GM20431 (cell line): Measurements from ENCODE around the gene TNFSF13B.
"Not testable (repeated sequence)": the region's sequence is repeated elsewhere in the genome, so short reads cannot be mapped to it uniquely, and the experiment has no call there.

Experiments
- in situ Hi-C: fragments of 300-500 bp; cut with MseI, MboI; formaldehyde crosslinking; loops from one replicate; pipeline ENCODE4 v1.15.0; 2020; ENCODE audit warnings: low sequenced_read_pairs; ENCODE audit not compliant: unreplicated experiment

The TNFSF13B gene

GRCh38 chr13:108276060-108276459 is 6.5 kb downstream of the TNFSF13B start:
- in situ Hi-C loops = no loop called here

DNA sequence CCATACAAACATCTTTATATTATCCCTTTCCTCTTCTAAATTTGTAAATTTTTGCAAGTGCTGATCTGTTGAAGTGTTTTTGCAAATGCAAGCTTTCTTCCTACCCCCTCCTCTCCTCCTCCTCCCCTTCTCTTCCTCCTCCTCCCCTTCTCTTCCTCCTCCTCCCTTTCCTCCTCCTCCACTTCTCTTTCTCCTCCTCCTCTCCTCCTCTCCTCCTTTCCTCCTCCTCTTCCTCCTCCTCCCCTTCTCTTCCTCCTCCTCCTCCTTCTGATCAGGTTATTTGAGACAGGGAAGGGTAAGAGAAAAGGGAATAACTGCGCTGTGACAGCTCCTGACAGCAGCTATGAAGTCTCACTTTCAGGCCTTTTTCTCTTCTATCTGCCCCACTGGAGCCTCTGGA is 8.9 kb downstream of the TNFSF13B start:
- in situ Hi-C loops = no loop called here

DNA sequence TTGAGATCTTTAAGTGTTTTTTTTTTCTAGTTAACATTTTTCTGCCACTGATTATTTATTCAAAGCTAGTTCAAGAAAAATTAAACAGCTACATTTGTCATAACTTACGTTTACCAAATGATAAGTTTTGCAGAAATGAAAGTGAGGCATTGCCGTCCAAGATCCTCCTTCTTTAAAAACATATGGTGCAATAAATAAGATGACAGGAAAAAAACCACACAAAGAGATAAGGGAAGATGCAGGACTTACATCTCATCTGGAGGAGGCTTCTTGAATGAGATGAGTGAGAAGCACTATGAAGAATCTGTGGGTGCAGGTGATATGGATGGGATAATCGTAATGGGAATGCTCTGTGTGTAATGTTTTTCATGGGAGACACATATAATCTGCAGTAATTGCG is 12.4 kb downstream of the TNFSF13B start:
- in situ Hi-C loops = no loop called here

DNA sequence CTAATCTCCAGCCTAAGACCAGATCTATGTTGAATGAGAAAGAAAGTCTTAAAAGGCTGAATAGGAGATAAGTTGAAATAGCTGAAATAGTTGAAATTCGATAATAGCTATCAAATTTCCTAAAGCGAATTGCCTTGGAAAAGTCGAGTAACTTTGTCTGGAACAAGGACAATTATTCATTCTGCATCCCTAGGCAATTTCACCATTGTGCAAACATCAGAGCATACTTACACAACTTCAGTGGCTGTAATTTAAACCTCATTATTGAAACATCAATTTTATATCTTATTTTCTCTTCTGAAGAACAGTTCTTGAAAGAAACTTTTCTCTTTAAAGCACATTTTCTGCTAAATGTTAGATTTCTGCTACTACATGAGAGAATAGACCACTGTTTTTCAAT is 13.6 kb downstream of the TNFSF13B start:
- in situ Hi-C loops = no loop called here

DNA sequence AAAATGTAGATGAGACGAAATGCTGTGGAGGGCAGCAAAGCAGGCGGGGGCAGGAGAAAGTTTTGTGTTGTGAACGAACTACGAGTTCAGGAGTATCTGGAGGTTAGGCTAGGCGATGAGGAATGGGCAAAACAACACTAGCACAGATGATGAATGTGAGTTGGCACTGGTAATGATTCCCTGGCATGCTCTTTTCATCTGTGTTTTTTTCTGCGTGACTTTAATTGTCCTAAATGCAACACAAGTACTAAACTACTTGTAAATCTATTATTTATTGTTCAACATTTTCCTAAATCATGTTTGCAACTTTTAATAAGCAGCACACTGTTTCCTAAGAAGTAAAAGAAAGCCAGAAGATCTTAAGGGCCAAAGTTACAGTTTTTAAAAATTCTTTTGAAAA is 19.2 kb downstream of the TNFSF13B start:
- in situ Hi-C loops = no loop called here

DNA sequence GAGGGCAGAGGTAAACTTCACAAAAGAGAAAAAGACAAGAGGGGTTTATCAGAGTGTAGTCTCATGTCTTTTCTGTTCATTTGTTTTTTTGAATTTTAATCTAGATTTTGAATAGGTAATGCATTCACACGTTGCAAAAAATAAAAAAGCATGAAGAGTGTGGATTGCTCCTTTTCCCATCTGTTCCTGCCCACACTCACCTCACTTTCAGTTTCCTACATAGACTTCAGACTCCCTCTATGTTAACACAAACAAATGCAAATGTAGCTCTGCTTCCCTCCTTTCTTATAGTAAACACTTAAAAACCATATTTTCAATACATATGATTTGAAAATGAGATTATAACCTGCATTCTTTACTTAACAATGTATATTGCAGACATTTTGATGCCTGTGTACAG is 20.3 kb downstream of the TNFSF13B start:
- in situ Hi-C loops = no loop called here

- in situ Hi-C loops = no loop called here
These were observed 27.6 kb downstream of the TNFSF13B start for GRCh38 chr13:108297114-108297513.

- in situ Hi-C loops = no loop called here
These were observed 32.8 kb downstream of the TNFSF13B start for GRCh38 chr13:108302279-108302678.

DNA sequence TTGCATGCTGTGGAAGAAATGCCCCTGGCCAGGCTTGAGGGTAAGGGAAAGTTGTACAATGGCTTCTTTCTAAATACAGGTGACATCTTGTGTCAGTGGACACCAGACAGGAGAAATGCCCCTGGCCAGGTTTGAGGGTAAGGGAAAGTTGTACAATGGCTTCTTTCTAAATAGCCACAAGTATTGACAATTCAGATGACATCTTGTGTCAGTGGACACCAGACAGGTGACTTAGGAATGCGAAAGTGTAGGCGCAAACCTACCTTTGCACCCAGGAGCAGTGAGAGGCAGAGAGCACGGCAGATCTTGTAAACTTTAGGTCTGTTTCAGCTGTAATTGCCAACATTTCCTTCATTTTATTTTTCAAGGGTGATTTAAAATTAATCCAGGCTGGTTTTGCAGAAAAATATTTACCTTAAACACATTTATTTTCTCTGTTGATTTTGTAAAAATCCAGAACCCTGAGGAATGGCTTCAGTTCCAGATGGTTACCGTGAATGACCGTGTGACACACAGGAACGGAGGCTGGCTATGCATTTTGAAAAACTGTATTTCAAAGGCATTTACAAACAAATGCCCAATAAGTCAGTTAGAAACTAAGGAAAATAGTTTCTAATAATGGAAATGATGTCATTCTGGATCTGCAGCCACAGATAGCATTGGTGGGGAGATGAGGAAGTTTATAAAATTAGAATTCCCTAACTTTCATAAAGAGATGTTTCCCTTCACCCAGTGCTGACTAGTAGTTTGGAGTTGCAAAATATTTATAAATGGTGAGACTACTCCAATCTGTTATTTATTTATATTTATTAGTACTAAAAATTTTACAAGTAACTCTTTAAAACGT is 34.9 kb downstream of the TNFSF13B start:
- in situ Hi-C loops = no loop called here

GRCh38 chr13:108305655-108306054 is 36.1 kb downstream of the TNFSF13B start:
- in situ Hi-C loops = no loop called here

DNA sequence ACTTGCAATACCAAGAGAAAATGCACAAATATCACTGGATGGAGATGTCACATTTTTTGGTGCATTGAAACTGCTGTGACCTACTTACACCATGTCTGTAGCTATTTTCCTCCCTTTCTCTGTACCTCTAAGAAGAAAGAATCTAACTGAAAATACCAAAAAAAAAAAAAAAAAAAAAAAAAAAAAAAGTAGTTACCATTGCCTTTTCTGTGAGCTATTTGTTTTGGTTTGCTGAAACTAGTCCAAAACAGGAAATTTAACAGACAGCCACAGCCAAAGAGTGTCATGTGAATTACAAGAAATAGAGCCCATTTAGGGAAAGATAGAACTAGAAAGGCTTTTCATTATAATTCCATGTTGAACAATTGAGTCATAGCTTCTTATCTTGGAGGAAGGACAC is 37.3 kb downstream of the TNFSF13B start:
- in situ Hi-C loops = no loop called here

DNA sequence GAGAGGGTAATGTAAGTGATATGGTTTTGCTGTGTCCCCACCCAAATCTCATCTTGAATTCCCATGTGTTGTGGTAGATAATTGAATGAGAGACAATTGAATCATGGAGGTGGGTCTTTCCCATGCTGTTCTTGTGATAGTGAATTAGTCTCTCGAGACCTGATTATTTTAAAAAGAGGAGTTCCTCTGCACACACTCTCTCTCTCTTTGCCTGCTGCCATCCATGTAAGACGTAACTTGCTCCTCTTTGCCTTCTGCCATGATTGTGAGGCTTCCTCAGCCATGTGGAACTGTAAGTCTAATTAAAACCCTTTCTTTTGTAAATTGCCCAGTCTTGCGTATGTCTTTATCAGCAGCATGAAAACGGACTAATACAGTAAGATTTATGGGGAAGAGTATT is 42.1 kb downstream of the TNFSF13B start:
- in situ Hi-C loops = not testable (repeated sequence)

GRCh38 chr13:108313382-108313781 is 43.9 kb downstream of the TNFSF13B start:
- in situ Hi-C loops = no loop called here

- in situ Hi-C loops = no loop called here
These were observed 45.8 kb downstream of the TNFSF13B start for GRCh38 chr13:108315273-108315672.

DNA sequence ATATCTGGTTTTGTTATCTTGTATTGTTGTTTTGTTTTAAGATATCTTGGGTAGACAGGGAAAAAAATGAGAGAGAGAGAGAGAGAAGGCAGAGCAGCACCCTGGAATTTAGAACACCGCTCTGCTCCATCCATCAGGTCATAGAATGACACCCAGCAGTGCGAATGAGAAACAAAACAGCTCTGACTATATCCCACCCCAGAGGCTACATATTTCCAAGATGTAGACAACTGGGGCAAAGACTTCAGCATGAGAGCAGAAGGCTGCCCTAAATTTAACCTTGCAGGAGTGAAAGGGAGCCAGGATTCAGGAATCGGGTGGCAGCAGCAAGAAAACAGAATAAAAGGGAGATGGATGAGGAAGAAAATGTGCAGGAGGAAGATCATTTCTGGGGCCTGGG is 46.5 kb downstream of the TNFSF13B start:
- in situ Hi-C loops = no loop called here

GRCh38 chr13:108316413-108316812 is 46.9 kb downstream of the TNFSF13B start:
- in situ Hi-C loops = no loop called here

DNA sequence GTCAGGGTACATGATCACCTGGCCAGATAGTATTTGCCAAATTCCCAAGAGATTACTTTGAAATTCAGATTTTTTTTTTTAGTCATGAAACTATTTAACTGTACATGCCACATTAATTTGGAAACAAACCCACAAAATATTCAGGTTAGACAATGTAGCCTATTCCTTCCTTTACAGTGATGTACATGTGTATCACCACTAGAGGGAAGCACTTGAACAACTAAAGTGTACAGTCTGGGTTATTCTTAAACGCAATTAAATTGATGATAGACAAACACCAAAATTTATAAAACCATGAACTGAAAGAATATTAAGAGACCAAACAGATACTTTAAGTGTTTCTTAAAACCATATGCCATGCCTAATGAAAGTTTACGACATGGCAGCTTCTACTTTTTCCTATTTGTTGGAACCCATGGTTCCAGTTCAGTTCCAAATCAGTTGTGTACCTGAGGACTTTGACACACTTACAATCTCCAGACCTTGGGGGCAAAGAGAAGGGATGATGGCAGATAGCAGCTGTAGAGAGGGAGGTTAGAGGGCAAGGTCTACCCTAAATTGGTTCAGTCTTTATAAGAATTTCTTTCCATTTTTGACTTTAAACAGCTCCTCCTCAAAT is 52.8 kb downstream of the TNFSF13B start:
- in situ Hi-C loops = no loop called here

DNA sequence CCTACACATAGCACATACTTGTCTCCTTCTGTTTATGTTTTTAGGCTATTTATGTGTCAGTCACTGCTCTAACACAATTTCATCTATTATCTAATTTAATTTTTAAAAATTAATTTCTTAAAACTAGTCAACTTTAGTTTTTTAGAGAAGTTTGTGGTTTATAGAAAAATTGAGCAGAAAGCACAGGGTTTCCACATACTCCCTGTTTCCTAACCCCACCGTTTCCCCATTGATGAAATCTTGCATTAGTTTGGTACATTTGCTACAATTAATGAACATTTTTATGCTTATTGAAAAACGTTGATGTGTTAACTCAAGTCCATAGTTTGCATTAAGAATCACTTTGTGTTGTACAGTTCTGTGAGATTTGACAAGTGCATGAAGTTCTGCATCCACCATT is 53.5 kb downstream of the TNFSF13B start:
- in situ Hi-C loops = no loop called here

DNA sequence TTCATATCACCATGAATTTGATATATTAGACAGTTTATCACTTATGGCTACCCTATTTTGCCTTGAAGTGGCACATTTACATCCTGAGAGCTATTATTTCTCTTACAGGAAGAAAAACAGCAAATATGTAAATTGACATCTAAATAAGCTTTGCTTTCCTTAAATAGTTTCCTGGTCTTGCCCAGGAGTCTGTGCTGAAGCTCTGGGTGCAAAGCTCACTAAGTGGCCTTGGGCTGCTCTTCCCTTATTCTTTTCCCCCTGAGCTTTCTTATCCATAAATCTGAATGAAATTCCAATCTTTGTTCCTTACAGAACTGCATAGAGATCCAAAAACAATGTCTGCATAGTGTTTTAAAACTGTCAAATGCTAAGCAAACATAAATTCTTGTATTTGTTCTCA is 56.3 kb downstream of the TNFSF13B start:
- in situ Hi-C loops = loop anchor here (25.0 kb wide), 1 partner anchor 586 kb away; no protein-coding TSS in a partner anchor

GRCh38 chr13:108326309-108326708 is 56.8 kb downstream of the TNFSF13B start:
- in situ Hi-C loops = loop anchor here (25.0 kb wide), 1 partner anchor 586 kb away; no protein-coding TSS in a partner anchor

DNA sequence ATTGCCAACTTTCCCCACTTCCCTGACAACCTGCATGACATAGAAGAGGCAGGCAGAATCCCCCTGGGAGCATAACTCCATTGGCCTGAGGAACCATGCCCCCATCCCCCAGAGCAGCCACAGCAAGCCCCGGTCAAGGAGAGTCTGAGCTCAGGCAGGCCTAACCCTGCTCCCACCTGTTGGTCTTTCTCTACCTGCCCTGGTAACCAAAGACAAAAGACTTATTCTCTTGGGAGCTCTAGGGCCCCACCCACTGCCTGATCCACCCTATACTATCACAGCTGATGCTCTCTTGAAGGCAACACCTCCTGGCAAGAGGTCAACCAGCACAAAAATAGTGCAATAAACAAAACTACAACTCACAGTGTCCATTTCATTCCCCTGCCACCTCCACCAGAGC is 59.3 kb downstream of the TNFSF13B start:
- in situ Hi-C loops = loop anchor here (25.0 kb wide), 1 partner anchor 583 kb away; no protein-coding TSS in a partner anchor
